Mucosa of descending colon (tissue), 3 donors: ENCODE data around the gene DNAH10. TPM values are rescaled to one million over a fixed set of nuclear protein-coding genes. Genes with fewer than 3 reads are reported as not detected.

ENCODE experiments used
- ATAC-seq: fragments of 200-7000 bp; cut with Tn5 transposase; one replicate; pipeline ENCODE4 v1.9.1; 2020; ENCODE audit warnings: mild to moderate bottlenecking, moderate library complexity
- DNase-seq, 3 donors: peaks; one replicate each; pipeline ENCODE4 v3.0.0-alpha.2; 2020
- H3K36me3 ChIP-seq: fragments of 200-600 bp; one replicate; pipeline ENCODE4 v1.8.0; 2021; ENCODE audit warnings: low read depth, mild to moderate bottlenecking
- H3K4me1 ChIP-seq: fragments of 200-600 bp; one replicate; pipeline ENCODE4 v1.8.0; 2021; ENCODE audit warnings: low read depth, mild to moderate bottlenecking
- H3K4me3 ChIP-seq: fragments of 200-600 bp; one replicate; pipeline ENCODE4 v1.8.0; 2021; ENCODE audit warnings: mild to moderate bottlenecking
- H3K9me3 ChIP-seq: fragments of 200-600 bp; one replicate; pipeline ENCODE4 v1.8.0; 2021; ENCODE audit warnings: mild to moderate bottlenecking
- CTCF ChIP-seq: fragments of 200-600 bp; IDR thresholded peaks from one replicate; pipeline ENCODE4 v1.8.0; 2022; ENCODE audit warnings: antibody characterized with exemption, mild to moderate bottlenecking
- intact Hi-C, 2 donors: fragments of 100-400 bp; cut with DNase I in 1 of 2; cut with micrococcal nuclease in 1 of 2; formaldehyde crosslinking; loops; one replicate each; pipeline versions ENCODE4 v1.11.0 to v1.11.1; 2022; cut with DNase I, micrococcal nuclease
- total RNA-seq, 3 donors: library from RNA; stranded (reverse); fragmentation: NEBNext Ultra II Directional in 2 of 3; extraction: Animal tissue kit (Norgen Biotek cat#: 25700) in 2 of 3; gene quantifications; one replicate each; pipeline versions ENCODE4 v1.2.1 to v1.2.4, GENCODE V29; 2021 to 2023
- donor health status: DM: no; HTN: no; CAD: no; lungs with moderate emphysema.
- donor health status: DM: no; HTN: no; CAD: no.
- donor health status: DM: no; HTN: yes; CAD: no.

The DNAH10 gene
- total RNA-seq, 3 donors from 2014 or later: 0.29 to 0.63 (median 0.29) TPM

- intact Hi-C loops: loop anchor here in 1 of 2 donors (10.0 kb wide), 1 partner anchor 79 kb away; no protein-coding TSS in a partner anchor
- H3K9me3 ChIP-seq: no peaks in the 10 kb centered on the region
- H3K36me3 ChIP-seq: no peaks in the 10 kb centered on the region
- ATAC-seq (peak; percentile 84), DNase-seq (peak in 1 of 3 donors; percentile 63)
- H3K4me3 ChIP-seq: no peak overlapping the region
- peak; percentile 19 for TF ChIP-seq CTCF
- no peaks in the 10 kb centered on the region for H3K4me1 ChIP-seq
These were observed 221.9 kb downstream of the DNAH10 start for GRCh38 chr12:123983822-123984485.

- ATAC-seq (no peak), DNase-seq (no peak)
- intact Hi-C loops: loop anchor here in 1 of 2 donors (10.0 kb wide), 1 partner anchor 80 kb away; no protein-coding TSS in a partner anchor
- H3K4me1 ChIP-seq: no peaks in the 10 kb centered on the region
- no peak overlapping the region for H3K4me3 ChIP-seq
- TF ChIP-seq CTCF: no peak
- no peaks in the 10 kb centered on the region for H3K36me3 ChIP-seq
- no peaks in the 10 kb centered on the region for H3K9me3 ChIP-seq
These were observed 222.8 kb downstream of the DNAH10 start for GRCh38 chr12:123984903-123985302.

Other genes with a start within 250 kb of the DNAH10 start
- 10 to 100 TPM in 1 of 3 donors, 1 to 10 TPM in 2; 2.5 to 17.8 (median 3.0) TPM for gene RILPL1, start 228.6 kb upstream of the DNAH10 start, total RNA-seq
- gene TMED2, start 177.7 kb upstream of the DNAH10 start, total RNA-seq: 100 to 1,000 TPM; 194 to 248 (median 216) TPM
- 10 to 100 TPM; 16.0 to 17.2 (median 16.8) TPM for gene DDX55, start 160.2 kb upstream of the DNAH10 start, total RNA-seq
- 10 to 100 TPM; 37.7 to 48.0 (median 42.9) TPM for gene EIF2B1, start 128.6 kb upstream of the DNAH10 start, total RNA-seq
- gene GTF2H3, start 128.5 kb upstream of the DNAH10 start, total RNA-seq: 10 to 100 TPM; 20.6 to 24.4 (median 22.6) TPM
- 1 to 10 TPM; 5.2 to 9.0 (median 6.2) TPM for gene TCTN2, start 91.2 kb upstream of the DNAH10 start, total RNA-seq
- gene ATP6V0A2, start 49.9 kb upstream of the DNAH10 start, total RNA-seq: 10 to 100 TPM; 24.9 to 32.8 (median 30.5) TPM
- gene CCDC92, start 210.5 kb downstream of the DNAH10 start, total RNA-seq: 10 to 100 TPM; 17.7 to 47.2 (median 25.6) TPM
- gene ZNF664, start 210.9 kb downstream of the DNAH10 start, total RNA-seq: 100 to 1,000 TPM; 101 to 132 (median 101) TPM